Measurements from ENCODE around the gene CPNE5. TPM values are rescaled to one million over a fixed set of nuclear protein-coding genes. Genes with fewer than 3 reads are reported as not detected.
"Not testable (repeated sequence)": the region's sequence is repeated elsewhere in the genome, so short reads cannot be mapped to it uniquely, and the experiment has no call there.

CPNE5 gene
- total RNA-seq, 1 donor = not detected

DNA sequence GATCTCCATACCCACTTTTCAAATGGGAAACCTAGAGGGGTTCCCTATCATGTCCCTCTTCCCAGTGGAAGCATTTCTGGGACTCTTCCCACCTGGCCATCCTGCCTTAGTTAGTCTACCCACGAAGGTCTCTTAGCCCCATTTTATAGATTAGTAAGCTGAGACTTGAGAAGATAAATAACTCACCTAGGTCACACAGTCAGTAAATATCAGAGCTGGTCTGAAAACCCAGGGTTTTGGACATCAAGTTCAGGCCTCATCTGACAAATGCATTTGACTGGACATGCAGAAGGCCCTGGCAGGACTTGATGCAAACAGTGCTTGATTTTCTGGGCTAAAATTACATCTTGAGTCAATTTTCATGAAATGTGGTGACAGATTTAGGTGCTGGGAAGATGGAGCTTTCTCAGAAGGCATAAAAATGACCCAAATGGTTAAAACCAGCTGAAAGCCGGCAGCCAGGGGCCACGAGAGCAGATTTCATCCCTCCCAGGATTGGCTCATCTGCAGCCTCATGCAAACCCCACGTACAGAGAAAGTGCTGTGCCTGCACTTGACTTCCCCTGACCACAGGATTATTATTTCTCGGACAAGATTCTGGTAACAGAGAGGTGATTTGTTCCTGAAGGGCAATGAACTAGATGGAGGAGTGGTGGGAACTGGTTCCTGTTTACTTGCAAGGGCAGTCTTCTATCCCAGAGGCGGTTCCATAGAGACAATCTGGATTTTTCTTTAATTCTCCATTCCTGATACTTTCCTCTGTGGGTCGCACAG lies 23.1 kb downstream of the CPNE5 start:
- no peaks in the 10 kb centered on the region for H3K4me1 ChIP-seq (ENCODE audit: insufficient read depth, low read length)
- no peak overlapping the region for H3K27ac ChIP-seq (ENCODE audit: low read depth, low read length)
- H3K9me3 ChIP-seq (ENCODE audit: low read depth, low read length) = no peaks in the 10 kb centered on the region
- H3K36me3 ChIP-seq (ENCODE audit: insufficient read depth, low read length) = no peaks in the 10 kb centered on the region
- H3K4me3 ChIP-seq (ENCODE audit: insufficient read depth, low read length) = no peak overlapping the region
- no peak overlapping the region for H3K4me2 ChIP-seq (ENCODE audit: insufficient read depth, low read length)
- TF ChIP-seq, protein P1, sequence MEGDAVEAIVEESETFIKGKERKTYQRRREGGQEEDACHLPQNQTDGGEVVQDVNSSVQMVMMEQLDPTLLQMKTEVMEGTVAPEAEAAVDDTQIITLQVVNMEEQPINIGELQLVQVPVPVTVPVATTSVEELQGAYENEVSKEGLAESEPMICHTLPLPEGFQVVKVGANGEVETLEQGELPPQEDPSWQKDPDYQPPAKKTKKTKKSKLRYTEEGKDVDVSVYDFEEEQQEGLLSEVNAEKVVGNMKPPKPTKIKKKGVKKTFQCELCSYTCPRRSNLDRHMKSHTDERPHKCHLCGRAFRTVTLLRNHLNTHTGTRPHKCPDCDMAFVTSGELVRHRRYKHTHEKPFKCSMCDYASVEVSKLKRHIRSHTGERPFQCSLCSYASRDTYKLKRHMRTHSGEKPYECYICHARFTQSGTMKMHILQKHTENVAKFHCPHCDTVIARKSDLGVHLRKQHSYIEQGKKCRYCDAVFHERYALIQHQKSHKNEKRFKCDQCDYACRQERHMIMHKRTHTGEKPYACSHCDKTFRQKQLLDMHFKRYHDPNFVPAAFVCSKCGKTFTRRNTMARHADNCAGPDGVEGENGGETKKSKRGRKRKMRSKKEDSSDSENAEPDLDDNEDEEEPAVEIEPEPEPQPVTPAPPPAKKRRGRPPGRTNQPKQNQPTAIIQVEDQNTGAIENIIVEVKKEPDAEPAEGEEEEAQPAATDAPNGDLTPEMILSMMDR (IDR thresholded peaks at IDR 0.05; ENCODE audit: extremely low read depth, low read depth, low read length) = no peak
- H4K20me1 ChIP-seq (ENCODE audit: insufficient read depth, low read length) = no peaks in the 10 kb centered on the region
- no peak overlapping the region for H2AFZ ChIP-seq (ENCODE audit: low read length)
- H3K27me3 ChIP-seq (ENCODE audit: insufficient read depth, low read length) = peaks cover 3% of the 10 kb centered on the region
- peak; percentile 48 for DNase-seq (ENCODE audit: insufficient read length, low spot score, missing footprints)
- no peaks in the 10 kb centered on the region for H3K79me2 ChIP-seq (ENCODE audit: insufficient read depth, low read length)

DNA sequence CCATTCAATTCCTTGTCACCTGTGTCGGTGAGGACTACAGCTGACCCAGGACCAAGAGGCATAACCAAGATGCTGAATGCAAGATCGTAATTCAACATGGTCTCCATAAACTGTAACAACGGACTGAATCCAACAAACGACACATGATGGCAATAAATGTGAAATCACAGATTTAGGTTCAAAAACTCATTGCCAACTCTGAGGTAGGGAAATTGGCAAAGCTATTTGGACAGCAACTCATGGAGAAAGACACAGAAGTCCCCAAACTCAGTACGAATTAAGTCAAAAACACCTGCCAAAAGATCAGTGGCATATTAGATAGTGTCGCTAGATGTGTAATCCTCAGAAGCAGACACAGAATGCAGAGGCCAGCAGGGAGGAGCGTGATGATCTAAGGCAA lies 25.0 kb downstream of the CPNE5 start:
- H3K4me3 ChIP-seq (ENCODE audit: insufficient read depth, low read length) = no peak overlapping the region
- H3K27me3 ChIP-seq (ENCODE audit: insufficient read depth, low read length) = peaks cover 3% of the 10 kb centered on the region
- H4K20me1 ChIP-seq (ENCODE audit: insufficient read depth, low read length) = no peaks in the 10 kb centered on the region
- H3K36me3 ChIP-seq (ENCODE audit: insufficient read depth, low read length) = no peaks in the 10 kb centered on the region
- no peak overlapping the region for H3K27ac ChIP-seq (ENCODE audit: low read depth, low read length)
- peak; percentile 8 for DNase-seq (ENCODE audit: insufficient read length, low spot score, missing footprints)
- H2AFZ ChIP-seq (ENCODE audit: low read length) = no peak overlapping the region
- no peak overlapping the region for H3K4me2 ChIP-seq (ENCODE audit: insufficient read depth, low read length)
- H3K9me3 ChIP-seq (ENCODE audit: low read depth, low read length) = no peaks in the 10 kb centered on the region
- H3K4me1 ChIP-seq (ENCODE audit: insufficient read depth, low read length) = no peaks in the 10 kb centered on the region
- H3K79me2 ChIP-seq (ENCODE audit: insufficient read depth, low read length) = no peaks in the 10 kb centered on the region
- TF ChIP-seq, protein P1 (IDR thresholded peaks at IDR 0.05; ENCODE audit: extremely low read depth, low read depth, low read length) = no peak

DNA sequence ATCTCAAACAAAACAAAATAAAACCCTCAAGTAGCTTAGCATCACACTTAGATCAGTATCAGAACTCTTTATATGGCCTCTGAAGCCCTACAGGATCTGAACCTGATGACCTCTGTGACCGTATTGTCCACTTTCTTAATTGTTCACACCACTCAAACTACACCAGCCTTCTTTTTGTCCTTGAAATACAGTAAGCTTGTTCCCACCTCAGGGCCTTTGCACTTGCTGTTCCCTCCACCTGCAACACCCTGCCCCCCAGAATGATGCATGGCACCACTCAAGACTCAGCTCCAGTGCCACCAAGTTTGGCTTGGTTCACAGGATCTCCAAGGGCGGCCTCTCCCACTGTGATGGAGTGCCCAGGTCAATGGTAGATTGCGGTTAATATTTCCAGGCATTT lies 25.7 kb downstream of the CPNE5 start:
- Histone ChIP-seq H3K4me1 (ENCODE audit: insufficient read depth, low read length) (no peaks in the 10 kb centered on the region), H3K9me3 (ENCODE audit: low read depth, low read length) (no peaks in the 10 kb centered on the region), H3K27me3 (ENCODE audit: insufficient read depth, low read length) (peaks cover 3% of the 10 kb centered on the region), H3K4me3 (ENCODE audit: insufficient read depth, low read length) (no peak overlapping the region), H3K79me2 (ENCODE audit: insufficient read depth, low read length) (no peaks in the 10 kb centered on the region), H3K36me3 (ENCODE audit: insufficient read depth, low read length) (no peaks in the 10 kb centered on the region), H3K4me2 (ENCODE audit: insufficient read depth, low read length) (no peak overlapping the region), H2AFZ (ENCODE audit: low read length) (no peak overlapping the region), H4K20me1 (ENCODE audit: insufficient read depth, low read length) (no peaks in the 10 kb centered on the region), H3K27ac (ENCODE audit: low read depth, low read length) (no peak overlapping the region)
- TF ChIP-seq, protein P1 (IDR thresholded peaks at IDR 0.05; ENCODE audit: extremely low read depth, low read depth, low read length) = no peak
- DNase-seq (ENCODE audit: insufficient read length, low spot score, missing footprints) = no peak

DNA sequence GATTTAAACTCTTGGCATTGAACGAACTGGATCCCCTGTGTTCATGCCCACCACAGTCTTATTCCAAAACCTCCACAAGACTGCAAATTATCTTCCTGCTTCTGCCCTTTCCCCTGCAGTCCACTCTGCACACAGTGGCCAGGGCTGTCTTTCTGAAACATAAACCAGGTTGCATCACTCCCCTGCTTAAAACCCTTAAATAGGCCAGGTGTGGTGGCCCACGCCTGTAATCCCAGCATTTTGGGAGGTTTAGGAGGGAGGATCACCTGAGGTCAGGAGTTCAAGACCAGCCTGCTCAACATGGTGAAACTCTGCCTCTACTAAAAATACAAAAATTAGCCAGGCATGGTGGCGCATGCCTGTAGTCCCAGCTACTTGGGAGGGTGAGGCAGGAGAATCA lies 26.2 kb downstream of the CPNE5 start:
- not testable (repeated sequence) for DNase-seq (ENCODE audit: insufficient read length, low spot score, missing footprints); H2AFZ ChIP-seq (ENCODE audit: low read length); H3K4me3 ChIP-seq (ENCODE audit: insufficient read depth, low read length); H3K4me1 ChIP-seq (ENCODE audit: insufficient read depth, low read length); H3K4me2 ChIP-seq (ENCODE audit: insufficient read depth, low read length); H3K9me3 ChIP-seq (ENCODE audit: low read depth, low read length); H3K79me2 ChIP-seq (ENCODE audit: insufficient read depth, low read length); H4K20me1 ChIP-seq (ENCODE audit: insufficient read depth, low read length); H3K27ac ChIP-seq (ENCODE audit: low read depth, low read length); H3K27me3 ChIP-seq (ENCODE audit: insufficient read depth, low read length); H3K36me3 ChIP-seq (ENCODE audit: insufficient read depth, low read length)
